ENCODE measurements around the gene KCNK13. TPM values are rescaled to one million over a fixed set of nuclear protein-coding genes. Genes with fewer than 3 reads are reported as not detected.

KCNK13 gene
- total RNA-seq, 4 donors from 2014 or later = 0.10 to 0.81 (median 0.19) TPM; not detected in 1

DNA sequence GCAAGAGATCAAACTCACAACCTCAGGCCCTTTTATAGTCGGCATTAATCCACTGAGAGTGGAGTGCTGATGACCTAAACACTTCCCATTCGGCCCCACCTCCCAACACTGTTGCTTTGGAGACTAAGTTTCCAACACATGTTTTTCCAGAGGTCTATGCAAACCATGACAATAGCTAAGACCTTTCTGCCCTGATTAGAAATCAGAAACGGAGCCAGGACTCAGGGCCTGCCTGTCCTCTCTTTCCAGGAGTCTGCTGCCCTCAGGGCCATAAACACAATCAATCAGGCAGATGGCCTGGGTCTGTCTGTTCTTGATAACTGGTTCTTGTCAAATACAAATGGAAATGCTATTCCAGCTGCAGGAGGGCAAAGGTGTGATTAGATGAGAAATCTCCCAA lies 97.4 kb downstream of the KCNK13 start:
- no peaks in the 10 kb centered on the region for H3K27me3 ChIP-seq
- H3K9me3 ChIP-seq = no peaks in the 10 kb centered on the region
- H3K4me1 ChIP-seq = no peaks in the 10 kb centered on the region
- no peak for ATAC-seq
- 17 to 20% methylated on average over 1 to 3 of the region's 3 CpGs for WGBS, 2 donors (ENCODE audit: low coverage in 1 of 2)
- TF ChIP-seq, protein P1, sequence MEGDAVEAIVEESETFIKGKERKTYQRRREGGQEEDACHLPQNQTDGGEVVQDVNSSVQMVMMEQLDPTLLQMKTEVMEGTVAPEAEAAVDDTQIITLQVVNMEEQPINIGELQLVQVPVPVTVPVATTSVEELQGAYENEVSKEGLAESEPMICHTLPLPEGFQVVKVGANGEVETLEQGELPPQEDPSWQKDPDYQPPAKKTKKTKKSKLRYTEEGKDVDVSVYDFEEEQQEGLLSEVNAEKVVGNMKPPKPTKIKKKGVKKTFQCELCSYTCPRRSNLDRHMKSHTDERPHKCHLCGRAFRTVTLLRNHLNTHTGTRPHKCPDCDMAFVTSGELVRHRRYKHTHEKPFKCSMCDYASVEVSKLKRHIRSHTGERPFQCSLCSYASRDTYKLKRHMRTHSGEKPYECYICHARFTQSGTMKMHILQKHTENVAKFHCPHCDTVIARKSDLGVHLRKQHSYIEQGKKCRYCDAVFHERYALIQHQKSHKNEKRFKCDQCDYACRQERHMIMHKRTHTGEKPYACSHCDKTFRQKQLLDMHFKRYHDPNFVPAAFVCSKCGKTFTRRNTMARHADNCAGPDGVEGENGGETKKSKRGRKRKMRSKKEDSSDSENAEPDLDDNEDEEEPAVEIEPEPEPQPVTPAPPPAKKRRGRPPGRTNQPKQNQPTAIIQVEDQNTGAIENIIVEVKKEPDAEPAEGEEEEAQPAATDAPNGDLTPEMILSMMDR (IDR thresholded peaks at IDR 0.05) = no peak
- TF ChIP-seq EP300 (IDR thresholded peaks at IDR 0.05) (no peak), POLR2A (IDR thresholded peaks at IDR 0.05) (no peak), POLR2AphosphoS5 (IDR thresholded peaks at IDR 0.05) (no peak)
- H3K4me3 ChIP-seq = no peak overlapping the region
- H3K36me3 ChIP-seq = no peaks in the 10 kb centered on the region
- no peak overlapping the region for H3K27ac ChIP-seq

DNA sequence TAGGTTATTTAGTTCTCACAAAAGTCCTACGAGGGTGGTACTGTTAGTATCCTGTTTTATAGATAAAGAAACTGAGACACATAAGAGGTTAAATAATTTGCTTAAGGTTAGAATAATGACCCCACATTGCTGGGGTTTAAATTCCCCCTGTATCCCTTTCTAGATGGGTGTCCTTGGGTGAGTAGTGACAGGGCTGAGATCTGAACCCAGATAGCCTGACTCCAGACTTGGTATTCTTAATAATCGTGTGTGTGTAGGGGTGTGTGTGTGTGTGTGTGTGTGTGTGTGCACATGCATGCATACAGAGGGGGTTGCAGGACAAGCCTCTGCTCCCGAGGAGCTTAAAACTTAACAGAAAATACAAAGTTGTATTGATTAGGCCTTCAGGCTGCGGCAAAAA lies 97.9 kb downstream of the KCNK13 start:
- H3K27me3 ChIP-seq = no peaks in the 10 kb centered on the region
- no peaks in the 10 kb centered on the region for H3K9me3 ChIP-seq
- no peak overlapping the region for H3K4me3 ChIP-seq
- H3K36me3 ChIP-seq = no peaks in the 10 kb centered on the region
- no peak for TF ChIP-seq EP300 (IDR thresholded peaks at IDR 0.05)
- TF ChIP-seq, protein P1 (IDR thresholded peaks at IDR 0.05) = no peak
- no peak for TF ChIP-seq POLR2AphosphoS5 (IDR thresholded peaks at IDR 0.05)
- no peak for TF ChIP-seq POLR2A (IDR thresholded peaks at IDR 0.05)
- no peaks in the 10 kb centered on the region for H3K4me1 ChIP-seq
- 40 to 49% methylated on average over 1 to 3 of the region's 4 CpGs for WGBS, 2 donors (ENCODE audit: low coverage in 1 of 2)
- no peak for ATAC-seq
- no peak overlapping the region for H3K27ac ChIP-seq

DNA sequence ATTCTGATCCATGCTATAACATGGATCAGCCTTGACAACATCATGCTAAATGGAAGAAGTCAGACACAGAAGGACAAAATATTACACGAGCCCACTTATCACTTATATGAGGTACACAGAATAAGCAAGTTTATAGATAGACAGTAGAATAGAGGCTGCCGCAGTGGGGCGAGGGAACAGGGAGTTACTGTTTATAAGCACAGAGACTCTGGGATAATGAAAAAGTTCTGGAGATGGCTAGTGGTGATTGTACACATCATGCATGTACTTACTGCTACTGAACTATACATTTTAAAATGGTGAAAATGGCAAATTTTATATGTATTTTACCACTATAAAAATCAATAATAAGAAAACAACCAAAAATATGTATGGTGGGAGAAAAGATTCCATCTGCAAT lies 99.3 kb downstream of the KCNK13 start:
- 52 to 80% methylated on average over 3 of the region's 3 CpGs for WGBS, 2 donors (ENCODE audit: low coverage in 1 of 2)
- TF ChIP-seq POLR2AphosphoS5 (IDR thresholded peaks at IDR 0.05) = no peak
- TF ChIP-seq, protein P1 (IDR thresholded peaks at IDR 0.05) = no peak
- no peak for TF ChIP-seq POLR2A (IDR thresholded peaks at IDR 0.05)
- TF ChIP-seq EP300 (IDR thresholded peaks at IDR 0.05) = no peak
- Histone ChIP-seq H3K27ac (no peak overlapping the region), H3K4me1 (no peaks in the 10 kb centered on the region), H3K9me3 (no peaks in the 10 kb centered on the region), H3K27me3 (no peaks in the 10 kb centered on the region), H3K36me3 (no peaks in the 10 kb centered on the region), H3K4me3 (no peak overlapping the region)
- no peak for ATAC-seq

DNA sequence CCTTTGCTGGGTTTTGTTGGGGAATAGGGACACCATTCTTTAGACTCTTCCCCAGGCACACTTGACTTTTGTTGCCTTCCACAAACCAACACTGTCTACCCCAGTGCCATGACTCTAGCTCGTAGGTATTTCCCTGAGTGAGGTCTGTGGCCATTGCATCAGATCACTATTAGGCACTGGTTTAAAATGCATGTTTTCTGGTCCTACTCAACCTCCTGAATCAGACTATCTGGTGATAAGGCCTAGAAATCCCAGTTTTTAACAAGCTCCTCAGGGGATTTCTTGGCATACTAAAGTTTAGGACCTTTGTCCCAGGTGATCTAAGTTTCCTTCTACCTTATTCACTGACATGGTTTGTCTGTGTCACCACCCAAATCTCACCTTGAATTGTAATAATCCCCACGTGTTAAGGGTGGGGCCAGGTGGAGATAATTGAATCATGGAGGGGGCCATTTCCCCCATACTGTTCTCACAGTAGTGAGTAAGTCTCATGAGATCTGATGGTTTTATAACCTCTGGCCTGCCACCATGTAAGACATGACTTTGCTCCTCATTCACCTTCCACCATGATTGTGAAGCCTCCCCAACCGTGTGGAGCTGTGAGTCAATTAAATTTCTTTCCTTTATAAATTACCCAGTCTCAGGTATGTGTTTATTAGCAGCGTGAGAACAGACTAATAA lies 106.8 kb downstream of the KCNK13 start:
- H3K4me3 ChIP-seq = no peak overlapping the region
- no peak for ATAC-seq
- H3K4me1 ChIP-seq = no peaks in the 10 kb centered on the region
- peaks cover 4% of the 10 kb centered on the region for H3K27me3 ChIP-seq
- H3K9me3 ChIP-seq = no peaks in the 10 kb centered on the region
- TF ChIP-seq POLR2A (IDR thresholded peaks at IDR 0.05) = no peak
- no peak for TF ChIP-seq EP300 (IDR thresholded peaks at IDR 0.05)
- TF ChIP-seq, protein P1 (IDR thresholded peaks at IDR 0.05) = no peak
- H3K36me3 ChIP-seq = no peaks in the 10 kb centered on the region
- WGBS, 2 donors (ENCODE audit: low coverage in 1 of 2) = 57 to 64% methylated on average over 2 to 4 of the region's 4 CpGs
- no peak overlapping the region for H3K27ac ChIP-seq

DNA sequence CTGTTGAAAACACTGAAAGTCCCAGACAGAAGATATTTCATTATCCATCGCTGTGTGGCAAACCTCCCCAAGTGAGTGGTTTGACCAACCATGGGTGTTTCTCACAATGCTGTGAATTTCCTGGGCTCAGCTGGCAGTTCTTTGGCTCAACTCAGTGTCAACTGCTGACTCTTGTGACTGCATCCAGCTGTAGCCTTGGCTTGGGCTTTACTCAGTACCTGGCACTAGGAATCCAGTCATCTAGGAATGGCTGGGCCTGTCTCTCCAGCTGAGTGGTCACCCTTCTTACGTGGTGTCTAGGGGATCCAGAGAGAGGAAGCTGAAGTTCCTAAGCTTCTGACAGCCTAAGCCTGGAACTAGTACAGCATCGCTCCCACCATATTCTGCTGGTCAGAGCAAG lies 113.8 kb downstream of the KCNK13 start:
- Histone ChIP-seq H3K9me3 (peaks cover 0 to 10% (median 0%) of the 10 kb centered on the region in 3 donors), H3K27me3 (peaks cover 4% of the 10 kb centered on the region), H3K27ac (no peak overlapping the region), H3K4me1 (no peaks in the 10 kb centered on the region), H3K4me3 (no peak overlapping the region), H3K36me3 (no peaks in the 10 kb centered on the region)
- TF ChIP-seq EP300 (IDR thresholded peaks at IDR 0.05) (no peak), POLR2A (IDR thresholded peaks at IDR 0.05) (no peak)
- TF ChIP-seq, protein P1 (IDR thresholded peaks at IDR 0.05) = no peak
- WGBS, 2 donors (ENCODE audit: low coverage in 1 of 2) = 90 to 100% methylated on average over 1 of the region's 3 CpGs
- no peak for ATAC-seq

Measured in gastroesophageal sphincter (tissue), 4 donors.